Osteocyte (in vitro differentiated cells): ENCODE measurements around the gene TMEM258. TPM values are rescaled to one million over a fixed set of nuclear protein-coding genes. Genes with fewer than 3 reads are reported as not detected.
A peak's percentile ranks its signal among the peaks of the same experiment; 100 is the strongest.

Source experiments
- DNase-seq: peaks from one replicate; pipeline ENCODE4 v3.0.0; 2021; ENCODE audit warnings: mixed read lengths; ENCODE audit not compliant: unreplicated experiment; ENCODE audit errors: extremely low spot score
- H3K27ac Mint-ChIP-seq: one replicate; pipeline ENCODE4 v1.8.0; 2021; ENCODE audit warnings: mild to moderate bottlenecking, mixed read lengths; ENCODE audit not compliant: unreplicated experiment
- H3K27me3 Mint-ChIP-seq: one replicate; pipeline ENCODE4 v1.8.0; 2021; ENCODE audit warnings: mixed read lengths; ENCODE audit not compliant: unreplicated experiment
- H3K36me3 Mint-ChIP-seq: one replicate; pipeline ENCODE4 v1.8.0; 2021; ENCODE audit warnings: mixed read lengths; ENCODE audit not compliant: unreplicated experiment
- H3K4me1 Mint-ChIP-seq: one replicate; pipeline ENCODE4 v1.8.0; 2021; ENCODE audit warnings: mixed read lengths; ENCODE audit not compliant: unreplicated experiment
- H3K4me3 Mint-ChIP-seq: one replicate; pipeline ENCODE4 v1.8.0; 2021; ENCODE audit warnings: mild to moderate bottlenecking, moderate library complexity, mixed read lengths; ENCODE audit not compliant: unreplicated experiment
- H3K9me3 Mint-ChIP-seq: one replicate; pipeline ENCODE4 v1.8.0; 2021; ENCODE audit warnings: mixed read lengths; ENCODE audit not compliant: unreplicated experiment
- total RNA-seq: library from RNA; stranded (reverse); gene quantifications from 2 replicates; pipeline ENCODE4 v1.2.1, GENCODE V29; 2021
- TF ChIP-seq, protein P1 (sequence below): fragments of 200-600 bp; sonication (generic); IDR thresholded peaks from 2 replicates; pipeline ENCODE4 v1.5.0; 2021; ENCODE audit warnings: antibody characterized with exemption, mild to moderate bottlenecking, moderate library complexity

The TMEM258 gene
- total RNA-seq, 1 donor from 2014 or later, result 137 TPM

DNA sequence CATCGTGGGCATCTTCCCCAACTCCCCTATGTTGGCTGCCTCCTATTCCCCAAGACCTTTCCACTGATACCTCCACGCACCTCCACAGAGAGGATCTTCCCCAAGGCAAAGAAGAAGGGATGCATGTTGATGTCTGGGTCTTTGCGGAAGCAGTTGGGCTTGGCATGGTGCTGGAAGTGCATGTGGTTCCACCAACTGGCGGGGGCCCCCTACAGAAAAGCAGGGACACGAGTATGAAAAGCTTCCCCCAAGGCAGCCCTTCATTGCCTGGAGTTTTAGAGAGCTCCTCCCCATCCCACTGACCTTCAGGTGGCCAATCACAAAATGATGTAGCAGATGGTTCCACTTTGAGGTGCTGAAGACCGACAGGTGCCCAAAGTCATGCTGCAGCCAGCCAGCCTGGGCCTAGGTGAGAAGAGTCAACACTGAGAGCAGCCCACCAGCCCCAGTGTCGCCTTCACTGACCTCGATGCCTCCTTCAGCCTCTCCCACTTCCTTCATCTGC is 18.3 kb upstream of the TMEM258 start:
- no peak for DNase-seq
- no peak overlapping the region for H3K4me3 Mint-ChIP-seq
- H3K36me3 Mint-ChIP-seq, result peaks cover 13% of the 10 kb centered on the region
- H3K4me1 Mint-ChIP-seq, result peaks cover 12% of the 10 kb centered on the region
- TF ChIP-seq, protein P1, sequence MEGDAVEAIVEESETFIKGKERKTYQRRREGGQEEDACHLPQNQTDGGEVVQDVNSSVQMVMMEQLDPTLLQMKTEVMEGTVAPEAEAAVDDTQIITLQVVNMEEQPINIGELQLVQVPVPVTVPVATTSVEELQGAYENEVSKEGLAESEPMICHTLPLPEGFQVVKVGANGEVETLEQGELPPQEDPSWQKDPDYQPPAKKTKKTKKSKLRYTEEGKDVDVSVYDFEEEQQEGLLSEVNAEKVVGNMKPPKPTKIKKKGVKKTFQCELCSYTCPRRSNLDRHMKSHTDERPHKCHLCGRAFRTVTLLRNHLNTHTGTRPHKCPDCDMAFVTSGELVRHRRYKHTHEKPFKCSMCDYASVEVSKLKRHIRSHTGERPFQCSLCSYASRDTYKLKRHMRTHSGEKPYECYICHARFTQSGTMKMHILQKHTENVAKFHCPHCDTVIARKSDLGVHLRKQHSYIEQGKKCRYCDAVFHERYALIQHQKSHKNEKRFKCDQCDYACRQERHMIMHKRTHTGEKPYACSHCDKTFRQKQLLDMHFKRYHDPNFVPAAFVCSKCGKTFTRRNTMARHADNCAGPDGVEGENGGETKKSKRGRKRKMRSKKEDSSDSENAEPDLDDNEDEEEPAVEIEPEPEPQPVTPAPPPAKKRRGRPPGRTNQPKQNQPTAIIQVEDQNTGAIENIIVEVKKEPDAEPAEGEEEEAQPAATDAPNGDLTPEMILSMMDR, result no peak
- no peaks in the 10 kb centered on the region for H3K9me3 Mint-ChIP-seq
- H3K27ac Mint-ChIP-seq, result no peak overlapping the region
- H3K27me3 Mint-ChIP-seq, result no peaks in the 10 kb centered on the region

DNA sequence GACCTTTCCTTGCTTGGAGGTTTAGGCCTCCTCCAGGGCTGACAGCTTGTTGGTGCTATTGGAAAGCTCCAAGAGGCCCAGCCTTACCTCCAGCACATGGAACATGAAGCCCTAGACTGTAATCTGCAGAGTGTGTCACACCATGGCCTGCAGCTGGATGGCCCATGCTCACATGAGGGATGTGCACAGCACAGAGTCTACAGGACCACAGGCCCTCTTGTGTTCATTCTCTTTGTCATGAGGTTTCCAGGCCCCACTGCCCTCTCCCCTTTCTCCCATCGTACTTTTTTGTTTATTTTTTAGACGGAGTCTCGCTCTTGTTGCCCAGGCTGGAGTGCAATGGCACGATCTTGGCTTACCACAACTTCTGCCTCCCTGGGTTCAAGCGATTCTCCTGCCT is 14.4 kb upstream of the TMEM258 start:
- TF ChIP-seq, protein P1, result no peak
- Mint-ChIP-seq H3K4me1 (no peaks in the 10 kb centered on the region), H3K9me3 (no peaks in the 10 kb centered on the region), H3K36me3 (peaks cover 22% of the 10 kb centered on the region), H3K27me3 (no peaks in the 10 kb centered on the region), H3K4me3 (no peak overlapping the region), H3K27ac (no peak overlapping the region)
- no peak for DNase-seq

DNA sequence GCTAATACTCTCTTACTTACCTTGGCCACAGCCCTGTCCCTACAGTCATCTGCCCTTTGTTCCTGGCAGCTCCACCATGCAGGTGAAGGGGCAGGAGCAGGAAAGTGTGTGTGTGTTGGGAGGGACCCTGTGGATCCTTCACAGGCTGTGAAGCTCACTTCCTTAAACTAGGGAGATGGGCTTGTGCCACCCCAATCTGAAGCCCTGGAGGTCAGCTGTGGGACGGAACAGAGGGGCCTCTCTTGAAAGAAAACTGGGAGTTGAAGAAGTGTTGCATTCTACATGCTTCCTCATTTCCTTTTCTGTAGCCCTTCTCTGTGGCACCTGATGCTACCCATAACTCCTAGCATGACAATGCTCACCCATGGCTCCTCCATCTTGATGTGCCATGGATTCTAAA is 12.7 kb upstream of the TMEM258 start:
- peaks cover 26% of the 10 kb centered on the region for H3K36me3 Mint-ChIP-seq
- no peaks in the 10 kb centered on the region for H3K9me3 Mint-ChIP-seq
- H3K4me1 Mint-ChIP-seq, result no peaks in the 10 kb centered on the region
- TF ChIP-seq, protein P1, result no peak
- no peak overlapping the region for H3K4me3 Mint-ChIP-seq
- no peaks in the 10 kb centered on the region for H3K27me3 Mint-ChIP-seq
- H3K27ac Mint-ChIP-seq, result no peak overlapping the region
- no peak for DNase-seq

DNA sequence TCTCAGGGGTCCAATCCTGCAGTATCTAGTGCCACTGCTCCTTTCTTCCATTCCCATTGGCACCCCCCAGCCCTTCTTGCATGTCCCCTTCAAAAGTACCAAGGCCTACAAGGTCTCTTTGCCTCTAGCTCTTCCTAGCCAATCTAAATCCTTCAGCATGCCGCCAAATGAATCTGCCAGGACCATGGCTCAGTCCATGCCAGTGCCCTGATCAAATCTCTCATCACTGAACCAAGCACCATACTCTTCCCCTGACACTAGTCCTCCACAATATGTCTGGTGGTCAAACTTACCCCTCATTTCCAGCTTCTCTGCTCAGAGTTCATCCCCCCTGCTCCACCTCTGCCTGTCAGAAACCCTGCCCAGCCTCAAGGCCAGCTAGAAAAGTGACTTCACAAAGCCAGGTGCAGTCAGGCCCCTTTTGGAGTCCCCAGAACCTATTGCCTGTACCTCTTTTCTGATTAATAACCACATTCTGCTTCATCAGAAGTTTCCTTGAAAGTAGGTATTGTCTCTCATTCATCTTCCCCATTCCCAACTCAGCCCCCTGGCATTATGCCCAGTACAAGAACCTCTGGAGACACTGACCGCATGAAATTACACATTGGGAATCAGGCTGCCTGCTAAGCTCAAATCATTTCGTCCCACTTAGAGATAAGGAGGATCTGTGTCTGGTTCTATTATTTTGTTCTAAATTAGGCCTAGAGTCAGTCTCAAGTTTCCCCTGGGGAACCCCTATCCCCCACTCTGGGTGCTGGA is 11.7 kb upstream of the TMEM258 start:
- H3K9me3 Mint-ChIP-seq, result no peaks in the 10 kb centered on the region
- no peaks in the 10 kb centered on the region for H3K27me3 Mint-ChIP-seq
- H3K4me1 Mint-ChIP-seq, result no peaks in the 10 kb centered on the region
- H3K36me3 Mint-ChIP-seq, result peaks cover 26% of the 10 kb centered on the region
- TF ChIP-seq, protein P1, result no peak
- DNase-seq, result no peak
- peak overlapping the region; percentile 20 for H3K27ac Mint-ChIP-seq
- no peak overlapping the region for H3K4me3 Mint-ChIP-seq

DNA sequence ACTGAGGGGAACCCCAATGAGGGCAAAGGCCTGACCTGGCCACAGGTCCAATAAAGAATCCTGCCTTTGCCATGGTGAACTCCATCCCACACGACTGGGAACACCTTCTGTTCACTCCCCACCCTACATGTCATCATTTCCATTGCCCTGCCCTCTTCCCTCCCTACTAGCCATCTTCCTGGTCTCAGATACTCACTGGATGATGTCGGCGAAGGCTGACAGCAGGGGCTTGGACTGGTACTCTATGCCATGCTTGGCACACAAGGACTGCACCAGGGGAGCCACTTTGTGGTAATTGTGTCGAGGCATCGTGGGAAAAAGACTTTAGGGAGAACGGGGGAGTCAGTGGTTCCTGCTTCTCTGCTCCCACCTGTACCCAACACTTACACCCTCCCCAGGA is 10.2 kb upstream of the TMEM258 start:
- no peaks in the 10 kb centered on the region for H3K27me3 Mint-ChIP-seq
- peaks cover 3% of the 10 kb centered on the region for H3K4me1 Mint-ChIP-seq
- H3K27ac Mint-ChIP-seq, result no peak overlapping the region
- H3K9me3 Mint-ChIP-seq, result no peaks in the 10 kb centered on the region
- H3K4me3 Mint-ChIP-seq, result no peak overlapping the region
- TF ChIP-seq, protein P1, result no peak
- H3K36me3 Mint-ChIP-seq, result peaks cover 22% of the 10 kb centered on the region
- no peak for DNase-seq
